ENCODE results near the gene PATJ.

DNA sequence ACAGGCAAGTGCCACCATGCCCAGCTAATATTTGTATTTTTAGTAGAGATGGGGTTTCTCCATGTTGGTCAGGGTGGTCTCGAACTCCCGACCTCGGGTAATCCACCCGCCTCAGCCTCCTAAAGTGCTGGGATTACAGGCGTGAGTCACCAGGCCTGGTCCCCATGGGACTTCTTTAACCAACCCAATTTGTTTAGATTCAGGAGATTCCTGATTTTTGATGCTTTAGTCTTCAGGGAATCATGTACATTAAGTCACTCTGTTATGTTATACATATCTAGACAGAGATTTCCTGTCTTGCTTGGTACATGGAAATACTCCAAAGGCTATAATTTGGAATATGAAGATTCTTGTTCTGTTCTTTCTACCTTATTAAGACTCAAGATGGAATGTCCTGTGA is 250.0 kb downstream of the PATJ start:
- no peak for TF ChIP-seq CTCF (CRISPR knock-in tag; IDR thresholded peaks at IDR 0.05)
- TF ChIP-seq, protein P1, sequence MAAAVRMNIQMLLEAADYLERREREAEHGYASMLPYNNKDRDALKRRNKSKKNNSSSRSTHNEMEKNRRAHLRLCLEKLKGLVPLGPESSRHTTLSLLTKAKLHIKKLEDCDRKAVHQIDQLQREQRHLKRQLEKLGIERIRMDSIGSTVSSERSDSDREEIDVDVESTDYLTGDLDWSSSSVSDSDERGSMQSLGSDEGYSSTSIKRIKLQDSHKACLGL (CRISPR knock-in tag; IDR thresholded peaks at IDR 0.05) = no peak
- no peak for TF ChIP-seq RARG (CRISPR knock-in tag; IDR thresholded peaks at IDR 0.05; ENCODE audit: low read depth)
- no peak for TF ChIP-seq TFAP4 (IDR thresholded peaks at IDR 0.05; ENCODE audit: borderline replicate concordance, low read depth)
- no peak for TF ChIP-seq PHF21A (CRISPR knock-in tag; IDR thresholded peaks at IDR 0.05)
- TF ChIP-seq STAG1 (CRISPR knock-in tag; IDR thresholded peaks at IDR 0.05) = no peak
- TF ChIP-seq ZNF24 (IDR thresholded peaks at IDR 0.05) = no peak
- TF ChIP-seq ZKSCAN5 (CRISPR knock-in tag; IDR thresholded peaks at IDR 0.05) = no peak
- no peak for TF ChIP-seq GABPB1 (CRISPR knock-in tag; IDR thresholded peaks at IDR 0.05)
- no peak for TF ChIP-seq MYPOP (CRISPR knock-in tag; IDR thresholded peaks at IDR 0.05)
- no peak for TF ChIP-seq MBNL3 (CRISPR knock-in tag; conservative IDR thresholded peaks at IDR 0.05)
- TF ChIP-seq, protein P2, sequence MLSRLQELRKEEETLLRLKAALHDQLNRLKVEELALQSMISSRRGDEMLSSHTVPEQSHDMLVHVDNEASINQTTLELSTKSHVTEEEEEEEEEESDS (CRISPR knock-in tag; IDR thresholded peaks at IDR 0.05; ENCODE audit: borderline replicate concordance) = no peak
- TF ChIP-seq MXI1 (IDR thresholded peaks at IDR 0.05; ENCODE audit: borderline replicate concordance, low read depth, low read length) = no peak
